H1 (cell line): ENCODE measurements around the gene TXNDC11. TPM values are rescaled to one million over a fixed set of nuclear protein-coding genes. Genes with fewer than 3 reads are reported as not detected.

Experiments
- CTCF ChIA-PET: fragments of 300-600 bp; sonication (Branson Sonifier 250); formaldehyde crosslinking; loops from one replicate; lab custom pipeline; 2021; ENCODE audit not compliant: partially characterized antibody; lab: Charles Lee
- POLR2A ChIA-PET: fragments of 300-600 bp; sonication (Branson Sonifier 250); formaldehyde crosslinking; loops from one replicate; lab custom pipeline; 2021; ENCODE audit warnings: inconsistent platforms; ENCODE audit not compliant: partially characterized antibody; lab: Charles Lee
- DNase-seq, 2 experiments: peaks; one replicate each; pipeline versions ENCODE4 v3.0.0 to v3.0.0-alpha.2; 2010 to 2022; ENCODE audit warnings: low spot score in 2 of 2, low read depth in 1 of 2, mixed read lengths in 1 of 2
- FAIRE-seq: peaks from 2 replicates; lab custom pipeline; 2011; peaks lifted over from hg19 to GRCh38; lab: Jason Lieb, UNC
- H2AFZ ChIP-seq: 2 replicates; pipeline ENCODE4 v1.8.1; 2012; ENCODE audit warnings: low read length, inconsistent platforms
- H2AK5ac ChIP-seq: 2 replicates; pipeline ENCODE4 v1.6.1; 2013; ENCODE audit warnings: low read depth, low read length
- H2BK120ac ChIP-seq: replicated peaks from 2 replicates; pipeline ENCODE3; 2013; ENCODE audit warnings: low read depth, low read length, inconsistent platforms
- H2BK12ac ChIP-seq: 2 replicates; pipeline ENCODE4 v1.6.1; 2013; ENCODE audit warnings: low read depth, low read length
- H2BK15ac ChIP-seq: 2 replicates; pipeline ENCODE4 v1.6.1; 2013; ENCODE audit warnings: low read length
- H2BK20ac ChIP-seq: 2 replicates; pipeline ENCODE4 v1.6.1; 2013; ENCODE audit warnings: low read length
- H2BK5ac ChIP-seq: 2 replicates; pipeline ENCODE4 v1.6.1; 2013; ENCODE audit warnings: low read depth, low read length
- H3K14ac ChIP-seq: 2 replicates; pipeline ENCODE4 v1.6.1; 2013; ENCODE audit warnings: inconsistent platforms; ENCODE audit not compliant: insufficient read length
- H3K18ac ChIP-seq: 2 replicates; pipeline ENCODE4 v1.6.1; 2013; ENCODE audit warnings: low read length; ENCODE audit errors: extremely low read depth
- H3K23ac ChIP-seq: 2 replicates; pipeline ENCODE4 v1.6.1; 2013; ENCODE audit warnings: inconsistent platforms; ENCODE audit not compliant: insufficient read length
- H3K23me2 ChIP-seq: 2 replicates; pipeline ENCODE4 v1.6.1; 2013; ENCODE audit warnings: low read depth, low read length
- H3K27ac ChIP-seq: 2 replicates; pipeline ENCODE4 v1.6.1; 2011; ENCODE audit warnings: low read depth, low read length, inconsistent platforms
- H3K27me3 ChIP-seq, 4 experiments: replicated peaks in 1 of 4; 1 replicate in 1 of 4; 2 replicates in 3 of 4; pipeline versions ENCODE4 v1.6.1 to v1.8.1; 2011 to 2013; ENCODE audit warnings: low read length in 3 of 4, mild to moderate bottlenecking in 3 of 4, inconsistent platforms in 2 of 4, mixed read lengths in 2 of 4, moderate library complexity in 1 of 4; ENCODE audit not compliant: control insufficient read depth in 3 of 4, insufficient read depth in 3 of 4; ENCODE audit errors: extremely low read depth in 1 of 4
- H3K36me3 ChIP-seq, 4 experiments: 2 replicates each; pipeline versions ENCODE4 v1.6.1 to v1.8.1; 2011 to 2013; ENCODE audit warnings: mild to moderate bottlenecking in 4 of 4, low read length in 3 of 4, moderate library complexity in 2 of 4, control low read depth in 1 of 4, inconsistent platforms in 1 of 4; ENCODE audit not compliant: insufficient read depth in 4 of 4, control insufficient read depth in 2 of 4
- H3K4ac ChIP-seq: replicated peaks from 2 replicates; pipeline ENCODE3; 2013; ENCODE audit warnings: low read length, low read depth, mixed read lengths, inconsistent platforms; ENCODE audit not compliant: insufficient read length
- H3K4me1 ChIP-seq, 4 experiments: replicated peaks in 1 of 4; 1 replicate in 1 of 4; 2 replicates in 3 of 4; pipeline versions ENCODE4 v1.6.1 to v1.8.1; 2011 to 2013; ENCODE audit warnings: low read length in 3 of 4, inconsistent platforms in 2 of 4, mixed read lengths in 1 of 4; ENCODE audit not compliant: insufficient read depth in 4 of 4, control insufficient read depth in 3 of 4
- H3K4me2 ChIP-seq, 2 experiments: 2 replicates each; pipeline versions ENCODE4 v1.6.1 to v1.8.1; 2011 to 2013; ENCODE audit warnings: low read depth in 2 of 2, low read length in 2 of 2, control low read depth in 1 of 2, inconsistent platforms in 1 of 2, mild to moderate bottlenecking in 1 of 2; ENCODE audit not compliant: insufficient read depth in 1 of 2
- H3K4me3 ChIP-seq, 4 experiments: fragments of 200-600, 300-600 bp in 1 of 4; sonication (generic), shearing (Covaris generic), sonication (Bioruptor Twin) in 1 of 4; 2 replicates each; pipeline versions ENCODE4 v1.5.1 to v1.8.1; 2011 to 2016; ENCODE audit warnings: low read length in 4 of 4, low read depth in 3 of 4, control low read depth in 2 of 4, inconsistent platforms in 2 of 4, mild to moderate bottlenecking in 2 of 4, mixed read lengths in 1 of 4, moderate library complexity in 1 of 4; ENCODE audit not compliant: insufficient read depth in 2 of 4; ENCODE audit errors: extremely low read depth in 1 of 4
- H3K56ac ChIP-seq: replicated peaks from 2 replicates; pipeline ENCODE3; 2013; ENCODE audit warnings: low read depth, mild to moderate bottlenecking, mixed read lengths, low read length, inconsistent platforms; ENCODE audit not compliant: insufficient read length
- H3K79me1 ChIP-seq: 2 replicates; pipeline ENCODE4 v1.6.1; 2013; ENCODE audit warnings: low read depth, low read length, control low read depth
- H3K79me2 ChIP-seq, 2 experiments: 2 replicates each; pipeline versions ENCODE4 v1.6.1 to v1.8.1; 2012 to 2013; ENCODE audit warnings: low read length in 2 of 2, mild to moderate bottlenecking in 2 of 2, inconsistent platforms in 1 of 2; ENCODE audit not compliant: insufficient read depth in 2 of 2, control insufficient read depth in 1 of 2
- H3K9ac ChIP-seq, 4 experiments: replicated peaks in 1 of 4; 1 replicate in 1 of 4; 2 replicates in 3 of 4; pipeline versions ENCODE4 v1.6.1 to v1.8.1; 2011 to 2013; ENCODE audit warnings: low read depth in 3 of 4, low read length in 3 of 4, control low read depth in 2 of 4, mild to moderate bottlenecking in 2 of 4, moderate library complexity in 2 of 4, inconsistent platforms in 1 of 4; ENCODE audit errors: extremely low read depth in 1 of 4
- H3K9me3 ChIP-seq, 2 experiments: 2 replicates each; pipeline versions ENCODE4 v1.6.1 to v1.8.1; 2012 to 2013; ENCODE audit warnings: mild to moderate bottlenecking in 2 of 2, moderate library complexity in 2 of 2, control low read depth in 1 of 2, inconsistent platforms in 1 of 2, low read depth in 1 of 2, low read length in 1 of 2, mixed read lengths in 1 of 2; ENCODE audit not compliant: insufficient read depth in 2 of 2
- H4K20me1 ChIP-seq, 2 experiments: replicated peaks in 1 of 2; 2 replicates each; pipeline versions ENCODE3 to v1.8.1; 2011 to 2013; ENCODE audit warnings: inconsistent platforms in 2 of 2, low read length in 2 of 2, mild to moderate bottlenecking in 1 of 2; ENCODE audit not compliant: insufficient read depth in 2 of 2, control insufficient read depth in 1 of 2
- H4K5ac ChIP-seq: 2 replicates; pipeline ENCODE4 v1.6.1; 2013; ENCODE audit warnings: low read length, low read depth, mixed read lengths, inconsistent platforms; ENCODE audit not compliant: insufficient read length
- H4K8ac ChIP-seq: 2 replicates; pipeline ENCODE4 v1.8.0; 2013; ENCODE audit warnings: mild to moderate bottlenecking, moderate library complexity, low read length, inconsistent platforms; ENCODE audit not compliant: insufficient read depth; ENCODE audit errors: extremely low read depth
- H4K91ac ChIP-seq: replicated peaks from 2 replicates; pipeline ENCODE3; 2013; ENCODE audit warnings: low read length, mixed read lengths, inconsistent platforms; ENCODE audit not compliant: insufficient read length
- CHD1 ChIP-seq: IDR thresholded peaks from 2 replicates; pipeline ENCODE4 v1.6.1; 2012; ENCODE audit warnings: low read depth, low read length, improper control_type of control experiment
- CTBP2 ChIP-seq: IDR thresholded peaks from 2 replicates; pipeline ENCODE4 v1.7.0; 2011; ENCODE audit warnings: borderline replicate concordance, mild to moderate bottlenecking, moderate library complexity, mixed read lengths, low read length; ENCODE audit not compliant: insufficient read depth, insufficient read length
- JUND ChIP-seq: IDR thresholded peaks from 2 replicates; pipeline ENCODE4 v1.6.1; 2011; ENCODE audit warnings: mild to moderate bottlenecking, improper control_type of control experiment, low read length
- KDM1A ChIP-seq: fragments of 200-600, 300-600 bp; sonication (generic); IDR thresholded peaks from 2 replicates; pipeline ENCODE4 v1.7.1; 2016; ENCODE audit warnings: mild to moderate bottlenecking, low read length, borderline replicate concordance
- KDM4A ChIP-seq: IDR thresholded peaks from one replicate; pipeline ENCODE4 v1.7.1; 2012; ENCODE audit warnings: low read depth, mild to moderate bottlenecking, moderate library complexity, low read length, inconsistent platforms; ENCODE audit not compliant: severe bottlenecking
- RFX5 ChIP-seq: IDR thresholded peaks from 2 replicates; pipeline ENCODE4 v1.6.1; 2011; ENCODE audit warnings: low read depth, low read length, improper control_type of control experiment, borderline replicate concordance
- RXRA ChIP-seq: IDR thresholded peaks from 2 replicates; pipeline ENCODE4 v1.6.1; 2011; ENCODE audit warnings: low read depth, mild to moderate bottlenecking, low read length, moderate library complexity; ENCODE audit not compliant: insufficient read depth
- SAP30 ChIP-seq: fragments of 300-600 bp; sonication (generic); IDR thresholded peaks from 2 replicates; pipeline ENCODE4 v1.7.1; 2012; ENCODE audit warnings: low read length, moderate library complexity, mild to moderate bottlenecking, inconsistent platforms; ENCODE audit not compliant: insufficient read depth, insufficient replicate concordance
- SIRT6 ChIP-seq: IDR thresholded peaks from one replicate; pipeline ENCODE4 v1.7.1; 2012; ENCODE audit warnings: low read length, inconsistent platforms
- SP4 ChIP-seq: IDR thresholded peaks from 2 replicates; pipeline ENCODE4 v1.6.1; 2012; ENCODE audit warnings: low read length, inconsistent platforms
- YY1 ChIP-seq: IDR thresholded peaks from 2 replicates; pipeline ENCODE4 v1.6.1; 2011; ENCODE audit warnings: low read depth, mild to moderate bottlenecking, low read length
- whole genome bisulfite sequencing, 2 experiments: shearing (Covaris generic) in 1 of 2; methylation state at CpG; one replicate each; pipeline versions ENCODE4 v1.1.6 to v1.1.7; 2013 to 2015; ENCODE audit warnings: low lambda C conversion rate in 2 of 2, mixed read lengths in 2 of 2, inconsistent platforms in 1 of 2, low coverage in 1 of 2, missing lambda C conversion rate in 1 of 2; ENCODE audit not compliant: insufficient replicate concordance in 2 of 2, insufficient coverage in 1 of 2, insufficient read length in 1 of 2; ENCODE audit errors: extremely low coverage in 1 of 2, missing lambda C conversion rate in 1 of 2; 5-methylcytosine and 5-hydroxymethylcytosine counted together
- polyA plus RNA-seq, 7 experiments: library from polyadenylated mRNA; depleted of rRNA in 3 of 7; stranded (reverse) in 5 of 7; unstranded in 2 of 7; fragments of >200 nt in 5 of 7; fragments of 200-250 nt in 2 of 7; gene quantifications; 1 replicate in 5 of 7; 2 replicates in 1 of 7; 4 replicates in 1 of 7; pipeline versions ENCODE4 v1.2.1 to v1.2.3, GENCODE V29; 2011 to 2013; ENCODE audit warnings: missing spikeins in 2 of 7, mixed read lengths in 2 of 7
- total RNA-seq: library from RNA; stranded (reverse); fragmentation: NEBNext Ultra II Directional; extraction: Animal tissue kit (Norgen Biotek cat#: 25700); gene quantifications from 2 replicates; pipeline ENCODE4 v1.2.1, GENCODE V29; 2021
- TF ChIP-seq, protein P1 (sequence below): IDR thresholded peaks from 2 replicates; pipeline ENCODE4 v1.6.1; 2012; ENCODE audit warnings: inconsistent platforms
- TF ChIP-seq, protein P2 (sequence below): IDR thresholded peaks from 2 replicates; pipeline ENCODE4 v1.6.1; 2011; ENCODE audit warnings: low read length, improper control_type of control experiment

The TXNDC11 gene
- total and polyA plus RNA-seq, 2 of the 8 experiments (the other 6 are each of a cell fraction or from before 2014, with no cell fraction given), result 13.5 to 13.8 TPM

DNA sequence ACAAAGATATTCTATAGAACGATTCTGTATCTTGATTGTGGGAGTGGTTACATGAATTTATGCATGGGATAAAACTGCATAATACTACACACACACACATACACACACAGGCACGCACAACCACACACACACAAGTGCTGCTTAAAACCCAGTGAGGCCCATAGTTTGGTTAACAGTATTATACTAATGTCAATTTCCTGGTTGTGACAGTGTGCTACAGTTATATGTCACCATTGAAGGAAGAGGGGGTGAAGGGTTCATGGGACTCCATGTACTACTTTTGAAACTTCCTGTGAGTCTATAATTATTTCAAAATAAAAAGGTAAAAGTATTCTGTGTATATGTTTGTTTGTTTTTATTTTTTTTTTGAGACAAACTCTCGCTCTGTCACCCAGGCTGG is 46.3 kb upstream of the TXNDC11 start:
- Histone ChIP-seq H3K23me2 (no peaks in the 10 kb centered on the region; the same call in 1 of the 2 replicates), H3K4me3 (no peak overlapping the region), H3K27me3 (no peaks in the 10 kb centered on the region), H2BK12ac (no peak overlapping the region), H2BK5ac (no peak overlapping the region), H3K4me2 (no peak overlapping the region), H2BK20ac (no peak overlapping the region), H3K4ac (no peak overlapping the region), H2AK5ac (no peak overlapping the region), H4K5ac (no peak overlapping the region), H3K27ac (no peak overlapping the region), H2BK15ac (no peak overlapping the region), H3K9me3 (no peaks in the 10 kb centered on the region), H3K23ac (no peak overlapping the region), H2BK120ac (no peak overlapping the region), H3K56ac (no peak overlapping the region), H3K79me2 (peaks cover 14 to 83% of the 10 kb centered on the region in 2 experiments), H3K9ac (no peak overlapping the region), H4K20me1 (peaks cover 2 to 12% of the 10 kb centered on the region in 2 experiments), H3K4me1 (peaks cover 0 to 3% (median under 1%) of the 10 kb centered on the region in 4 experiments; a peak in 3 of 7 replicates), H4K8ac (no peak overlapping the region), H4K91ac (no peak overlapping the region), H2AFZ (no peak overlapping the region), H3K14ac (no peak overlapping the region), H3K79me1 (peaks cover 17% of the 10 kb centered on the region), H3K36me3 (no peaks in the 10 kb centered on the region), H3K18ac (no peak overlapping the region)
- DNase-seq (no peak), FAIRE-seq (no peak)
- WGBS, 2 experiments, result 92% methylated on average over 3 of the region's 3 CpGs; no CpG with 5 or more reads in 1 of the 2 experiments
- ChIA-PET POLR2A (no interaction called here), CTCF (no interaction called here)
- no peak for TF ChIP-seq YY1
- TF ChIP-seq, protein P1, sequence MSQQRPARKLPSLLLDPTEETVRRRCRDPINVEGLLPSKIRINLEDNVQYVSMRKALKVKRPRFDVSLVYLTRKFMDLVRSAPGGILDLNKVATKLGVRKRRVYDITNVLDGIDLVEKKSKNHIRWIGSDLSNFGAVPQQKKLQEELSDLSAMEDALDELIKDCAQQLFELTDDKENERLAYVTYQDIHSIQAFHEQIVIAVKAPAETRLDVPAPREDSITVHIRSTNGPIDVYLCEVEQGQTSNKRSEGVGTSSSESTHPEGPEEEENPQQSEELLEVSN, result no peak
- no peak for TF ChIP-seq RFX5
- no peak for TF ChIP-seq KDM1A
- TF ChIP-seq KDM4A, result no peak
- TF ChIP-seq RXRA, result no peak
- no peak for TF ChIP-seq SP4
- TF ChIP-seq JUND, result no peak
- no peak for TF ChIP-seq SIRT6
- no peak for TF ChIP-seq CHD1
- TF ChIP-seq CTBP2, result no peak
- TF ChIP-seq SAP30, result no peak
- TF ChIP-seq, protein P2, sequence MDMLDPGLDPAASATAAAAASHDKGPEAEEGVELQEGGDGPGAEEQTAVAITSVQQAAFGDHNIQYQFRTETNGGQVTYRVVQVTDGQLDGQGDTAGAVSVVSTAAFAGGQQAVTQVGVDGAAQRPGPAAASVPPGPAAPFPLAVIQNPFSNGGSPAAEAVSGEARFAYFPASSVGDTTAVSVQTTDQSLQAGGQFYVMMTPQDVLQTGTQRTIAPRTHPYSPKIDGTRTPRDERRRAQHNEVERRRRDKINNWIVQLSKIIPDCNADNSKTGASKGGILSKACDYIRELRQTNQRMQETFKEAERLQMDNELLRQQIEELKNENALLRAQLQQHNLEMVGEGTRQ, result no peak
